Fibroblast of skin of right biceps (primary cell): ENCODE data around the gene TRIM28.
"Not testable (repeated sequence)": the region's sequence is repeated elsewhere in the genome, so short reads cannot be mapped to it uniquely, and the experiment has no call there.

Source experiments
- DNase-seq: peaks from one replicate; pipeline ENCODE4 v3.0.0-alpha.2; 2013

TRIM28 gene

DNA sequence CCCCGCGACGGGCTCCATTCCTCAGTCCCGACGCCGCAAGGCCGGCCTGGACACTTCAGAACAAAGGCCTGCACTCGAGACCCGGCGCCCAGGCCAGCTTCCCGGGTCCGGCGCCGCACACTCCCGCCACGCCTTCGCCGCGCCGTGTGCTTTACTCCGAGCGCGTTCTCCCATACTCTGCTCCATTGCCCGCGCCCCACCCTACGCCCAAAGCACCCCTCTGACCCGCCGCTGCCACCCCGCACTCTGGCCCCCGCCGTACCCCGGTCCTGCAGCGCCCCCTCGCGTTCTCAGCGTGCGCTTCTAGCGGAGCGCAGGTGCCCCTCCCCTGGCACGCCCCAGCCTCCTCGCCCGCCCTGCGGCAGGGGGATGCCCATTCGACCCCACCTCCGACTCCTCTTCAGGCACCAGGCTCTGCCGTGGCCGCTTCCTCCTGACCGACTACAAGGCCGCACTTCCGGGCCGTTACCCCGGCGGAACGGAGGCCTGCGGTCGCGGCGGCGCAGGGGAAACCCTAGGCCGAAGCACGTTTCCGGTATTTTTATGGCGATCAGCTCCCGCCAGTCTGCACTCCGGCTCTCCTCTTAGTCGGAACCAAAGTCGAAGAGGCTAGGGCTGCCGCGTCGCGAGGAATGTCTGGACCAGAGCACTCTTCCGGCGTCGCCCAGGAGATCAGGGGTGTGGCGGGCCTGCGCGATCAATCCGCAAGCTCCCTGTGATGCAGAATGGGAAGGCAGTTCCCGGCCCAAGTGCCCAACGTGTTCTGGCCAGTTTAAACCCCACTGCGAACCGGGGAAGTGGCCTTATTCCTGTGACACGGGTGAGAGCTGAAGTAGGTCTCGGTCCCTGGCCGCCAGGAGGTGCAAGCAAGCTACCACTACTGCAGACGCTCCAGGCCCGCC, 24.3 kb upstream of the TRIM28 start, which contains the start of gene ZBTB45:
Gene ZBTB45 (minus strand): TSS at position 456 of the 902 bp plus-strand sequence. CDS start 2,137 bp downstream, outside the sequence.
- peak; percentile 98 for DNase-seq

DNA sequence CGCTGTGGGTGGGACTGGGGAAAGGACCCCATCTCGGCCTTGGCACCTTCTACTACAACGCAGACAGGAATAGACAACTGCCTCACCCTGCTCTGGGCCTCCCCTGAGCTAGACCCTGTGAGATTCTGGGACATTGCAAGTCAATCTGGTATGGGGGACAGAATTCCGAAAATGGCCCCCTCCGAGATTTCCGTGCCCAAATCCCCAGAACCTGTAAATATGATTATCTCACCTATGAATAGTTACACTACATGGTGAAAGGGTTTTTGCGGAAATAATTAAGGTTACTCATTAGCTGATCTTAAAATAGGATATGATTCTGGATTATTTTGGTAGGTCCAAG, 23.6 kb upstream of the TRIM28 start:
- DNase-seq = no peak

DNA sequence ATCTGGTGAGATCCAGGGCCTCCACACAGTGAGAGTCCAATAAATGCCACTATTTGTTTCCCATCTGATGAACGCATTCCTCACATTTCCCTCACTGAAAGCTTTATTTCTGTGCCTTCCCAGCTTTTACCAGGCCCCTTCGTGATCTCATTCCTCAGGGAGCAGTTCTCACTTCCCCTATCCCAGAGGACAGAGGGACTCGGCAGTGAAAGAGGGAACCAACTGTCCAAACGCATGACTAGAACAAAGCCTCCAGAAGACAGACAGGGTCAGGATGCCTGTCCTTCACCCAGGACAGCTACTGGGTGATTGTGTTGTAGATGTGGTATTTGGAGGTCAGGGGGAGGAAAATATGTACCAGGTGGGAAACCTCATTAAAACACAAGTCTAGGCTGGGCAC, 22.2 kb upstream of the TRIM28 start:
- DNase-seq = no peak

DNA sequence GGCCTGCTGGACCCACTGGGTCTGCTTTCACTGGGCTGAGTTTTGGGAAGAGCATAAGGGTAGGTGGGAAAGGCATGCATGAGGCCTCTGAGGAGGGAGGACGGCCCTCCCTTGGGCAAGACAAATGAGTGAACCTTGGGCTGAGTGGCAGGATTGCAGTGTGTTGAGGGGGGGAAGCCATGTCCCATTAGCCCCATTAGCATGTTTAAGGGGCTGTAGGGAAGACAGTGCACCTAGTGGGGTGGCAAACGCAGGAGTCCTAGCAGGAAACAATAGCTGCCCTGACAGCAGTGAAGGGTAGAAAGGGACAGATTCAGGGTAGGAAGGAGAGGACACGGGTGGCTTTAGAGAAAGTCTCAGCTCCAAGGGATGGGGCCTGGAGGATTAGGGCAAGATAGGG, 21.2 kb upstream of the TRIM28 start:
- DNase-seq = no peak

DNA sequence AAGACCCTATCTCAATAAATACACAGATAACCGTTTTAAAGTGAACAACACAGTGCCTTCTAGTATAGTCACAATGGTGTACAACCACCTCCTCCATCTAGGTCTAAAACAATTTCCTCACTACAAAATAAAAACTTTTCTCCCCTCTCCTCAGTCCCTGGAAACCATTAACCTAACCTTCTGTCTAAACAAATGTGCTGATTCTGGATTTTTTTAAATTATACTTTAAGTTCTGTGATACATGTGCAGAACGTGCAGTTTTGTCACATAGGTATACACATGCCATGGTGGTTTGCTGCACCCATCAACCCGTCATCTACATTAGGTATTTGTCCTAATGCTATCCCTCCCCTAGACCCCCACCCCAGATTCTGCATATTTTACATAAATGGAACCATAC, 14.5 kb upstream of the TRIM28 start:
- DNase-seq = no peak

DNA sequence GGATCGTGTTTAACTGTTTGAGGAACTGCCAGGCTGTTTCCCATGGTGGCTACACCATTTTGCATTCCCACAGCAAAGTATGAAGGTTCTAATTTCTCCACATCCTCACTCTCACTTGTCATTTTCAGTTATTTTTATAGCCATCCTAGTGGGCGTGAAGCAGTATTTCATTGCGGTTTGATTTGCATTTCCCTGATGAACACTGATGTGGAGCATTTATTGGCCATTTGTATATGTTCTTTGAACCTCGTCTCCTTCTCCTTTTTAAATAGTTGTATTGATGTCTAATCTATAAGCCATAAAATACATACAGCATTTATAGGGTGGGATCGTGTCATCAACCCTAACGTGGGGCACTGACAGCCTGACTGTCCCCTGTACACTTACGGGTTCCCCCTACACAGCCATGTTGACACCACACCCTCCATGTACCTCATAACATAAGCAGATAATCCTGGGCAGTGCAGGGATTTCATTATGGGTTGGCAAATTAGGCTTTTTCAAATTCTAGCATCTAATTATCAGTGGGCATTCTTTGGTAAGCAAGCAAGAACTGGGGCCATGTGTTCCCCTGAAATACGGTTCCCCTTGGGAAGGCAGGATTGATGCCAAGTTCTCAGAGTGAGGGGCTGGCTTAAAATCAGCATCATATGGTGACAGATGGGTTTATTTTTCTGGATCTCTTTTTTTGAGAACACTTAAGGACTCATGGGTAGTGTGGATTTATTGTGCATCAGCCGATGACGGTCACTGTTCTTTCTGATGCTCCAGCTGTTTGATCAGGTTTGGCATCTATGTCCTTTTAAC, 12.6 kb upstream of the TRIM28 start:
- no peak for DNase-seq

DNA sequence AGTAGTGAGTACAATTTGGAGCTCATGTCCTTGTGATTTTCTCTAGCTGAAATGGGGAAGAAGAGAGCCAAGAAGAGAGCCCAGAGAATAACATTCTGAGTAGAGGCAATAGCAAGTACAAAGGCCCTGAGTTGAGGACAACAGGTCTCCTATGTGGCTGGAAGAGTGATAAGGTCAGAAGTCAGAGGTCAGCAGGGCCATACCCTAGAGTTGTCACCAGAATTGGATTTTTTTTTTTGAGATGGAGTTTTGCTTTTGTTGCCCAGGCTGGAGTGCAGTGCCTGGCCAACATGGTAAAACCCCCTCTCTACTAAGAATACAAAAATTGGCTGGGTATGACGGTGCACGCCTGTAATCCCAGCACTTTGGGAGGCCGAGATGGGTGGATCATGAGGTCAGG, 8.0 kb upstream of the TRIM28 start:
- DNase-seq = no peak

DNA sequence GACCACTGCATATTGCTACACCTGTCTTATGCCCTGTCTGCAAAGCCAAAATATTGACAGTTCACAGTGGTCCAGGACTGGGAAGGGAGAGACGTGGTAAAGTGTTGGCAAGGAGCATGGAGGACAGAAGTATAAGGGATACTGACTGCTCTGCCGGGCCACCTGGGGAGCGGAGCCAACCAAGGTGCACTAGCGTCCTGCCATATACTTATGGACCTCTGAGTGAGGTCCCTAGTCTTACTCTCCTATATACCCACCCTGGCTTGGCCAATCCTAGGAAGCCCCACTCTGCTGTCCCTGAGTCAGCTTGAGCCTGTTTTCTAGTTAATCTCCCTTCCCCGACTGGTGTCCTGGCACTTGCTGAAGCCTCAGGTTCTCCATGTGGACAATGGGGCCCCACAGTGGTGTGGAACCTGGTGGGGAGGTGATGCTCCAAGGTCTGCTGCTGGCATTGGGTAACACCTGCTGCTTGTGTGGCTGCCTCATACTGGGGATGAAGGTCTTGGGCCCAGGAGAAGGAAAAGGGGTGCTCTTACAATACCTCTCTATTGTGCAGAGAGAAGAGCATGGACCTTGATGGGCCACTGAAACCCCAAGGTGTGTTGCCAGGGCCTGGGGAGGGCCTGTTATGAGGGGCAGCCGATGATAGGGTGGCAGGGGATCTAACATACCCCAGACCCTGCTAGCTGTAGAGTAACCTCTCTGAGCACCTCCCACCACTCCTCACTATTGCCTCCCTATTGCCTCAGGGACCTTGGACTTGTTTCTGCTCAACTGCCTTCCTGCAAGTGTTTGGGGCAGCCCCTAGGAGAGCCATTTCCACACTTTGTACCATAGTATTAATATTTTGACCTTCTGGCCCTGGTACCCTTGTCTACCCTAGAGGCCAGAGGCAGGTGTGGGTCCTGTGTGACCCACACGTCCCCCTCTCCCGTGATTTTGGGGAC, 6.7 kb upstream of the TRIM28 start:
- DNase-seq = no peak

DNA sequence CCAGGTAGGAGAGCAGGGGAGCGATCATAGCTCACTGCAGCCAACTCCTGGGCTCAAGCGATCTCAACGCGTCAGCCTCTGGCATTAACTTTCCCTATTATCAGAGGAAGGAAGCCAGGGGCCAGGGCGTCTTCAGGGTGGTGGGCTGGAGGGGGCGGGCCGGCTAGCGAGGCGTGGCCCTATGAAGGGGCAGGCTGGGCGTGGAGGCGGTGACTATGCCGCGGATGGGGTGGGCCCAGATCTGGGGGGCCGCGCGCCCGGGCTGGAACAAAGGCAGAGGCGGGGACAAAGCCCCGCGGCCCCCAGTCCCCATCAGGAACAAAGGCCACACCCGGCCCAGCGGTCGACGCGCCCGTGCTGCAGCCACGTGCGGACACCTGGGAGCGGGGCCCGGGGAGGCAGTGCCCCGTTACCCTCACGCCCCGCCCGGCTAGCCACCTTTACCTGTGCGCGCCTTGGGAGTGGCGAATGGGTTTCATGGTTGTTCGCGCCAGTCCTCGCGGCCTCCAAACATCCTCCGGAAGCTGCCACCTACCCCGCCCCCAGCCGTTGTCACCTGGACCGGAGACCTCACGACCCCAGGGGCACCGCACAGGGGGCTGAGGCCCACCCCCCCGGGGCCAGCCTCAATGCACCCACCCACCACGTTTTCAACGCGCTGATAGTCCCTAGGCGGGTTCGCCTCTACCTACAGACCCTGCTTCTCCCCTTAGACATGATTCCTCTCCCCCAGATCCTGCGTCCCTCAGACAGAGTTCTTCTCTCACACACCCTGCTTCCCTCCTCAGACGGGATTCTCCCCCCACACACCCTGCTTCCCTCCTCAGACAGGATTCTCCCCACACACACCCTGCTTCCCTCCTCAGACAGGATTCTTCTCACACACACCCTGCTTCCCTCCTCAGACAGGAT, 5.4 kb upstream of the TRIM28 start:
- no peak for DNase-seq

DNA sequence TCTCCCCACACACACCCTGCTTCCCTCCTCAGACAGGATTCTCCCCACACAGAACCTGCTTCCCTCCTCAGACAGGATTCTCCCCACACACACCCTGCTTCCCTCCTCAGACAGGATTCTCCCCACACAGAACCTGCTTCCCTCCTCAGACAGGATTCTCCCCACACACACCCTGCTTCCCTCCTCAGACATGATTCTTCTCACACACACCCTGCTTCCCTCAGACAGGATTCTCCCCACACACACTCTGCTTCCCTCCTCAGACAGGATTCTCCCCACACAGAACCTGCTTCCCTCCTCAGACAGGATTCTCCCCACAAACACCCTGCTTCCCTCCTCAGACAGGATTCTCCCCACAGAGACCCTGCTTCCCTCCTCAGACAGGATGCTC, 4.7 kb upstream of the TRIM28 start:
- not testable (repeated sequence) for DNase-seq

DNA sequence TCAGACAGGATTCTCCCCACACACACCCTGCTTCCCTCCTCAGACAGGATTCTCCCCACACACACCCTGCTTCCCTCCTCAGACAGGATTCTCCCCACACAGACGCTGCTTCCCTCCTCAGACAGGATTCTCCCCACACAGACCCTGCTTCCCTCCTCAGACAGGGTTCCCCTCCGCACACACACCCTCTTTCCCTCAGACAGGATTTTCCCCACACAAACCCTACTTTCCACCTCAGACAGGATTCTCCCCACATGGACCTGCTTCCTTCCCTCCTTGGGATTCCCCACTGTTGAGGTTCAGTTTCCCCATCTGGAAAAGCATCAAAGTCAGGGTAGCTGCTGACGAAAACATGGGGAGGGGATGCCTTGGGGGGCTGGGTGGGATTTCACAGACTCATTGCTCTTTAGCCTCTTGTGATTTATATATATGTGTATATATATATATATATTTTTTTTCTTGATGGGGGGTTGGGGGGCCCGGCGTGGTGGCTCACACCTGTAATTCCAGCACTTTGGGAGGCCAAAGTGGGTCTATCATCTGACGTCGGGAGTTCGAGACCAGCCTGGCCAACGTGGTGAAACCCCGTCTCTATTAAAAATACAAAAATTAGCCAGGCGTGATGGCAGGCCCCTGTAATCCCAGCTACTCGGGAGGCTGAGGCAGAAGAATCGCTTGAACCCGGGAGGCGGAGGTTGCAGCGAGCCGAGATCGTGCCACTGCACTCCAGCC, 1.1 kb upstream of the TRIM28 start:
- DNase-seq = not testable (repeated sequence)

DNA sequence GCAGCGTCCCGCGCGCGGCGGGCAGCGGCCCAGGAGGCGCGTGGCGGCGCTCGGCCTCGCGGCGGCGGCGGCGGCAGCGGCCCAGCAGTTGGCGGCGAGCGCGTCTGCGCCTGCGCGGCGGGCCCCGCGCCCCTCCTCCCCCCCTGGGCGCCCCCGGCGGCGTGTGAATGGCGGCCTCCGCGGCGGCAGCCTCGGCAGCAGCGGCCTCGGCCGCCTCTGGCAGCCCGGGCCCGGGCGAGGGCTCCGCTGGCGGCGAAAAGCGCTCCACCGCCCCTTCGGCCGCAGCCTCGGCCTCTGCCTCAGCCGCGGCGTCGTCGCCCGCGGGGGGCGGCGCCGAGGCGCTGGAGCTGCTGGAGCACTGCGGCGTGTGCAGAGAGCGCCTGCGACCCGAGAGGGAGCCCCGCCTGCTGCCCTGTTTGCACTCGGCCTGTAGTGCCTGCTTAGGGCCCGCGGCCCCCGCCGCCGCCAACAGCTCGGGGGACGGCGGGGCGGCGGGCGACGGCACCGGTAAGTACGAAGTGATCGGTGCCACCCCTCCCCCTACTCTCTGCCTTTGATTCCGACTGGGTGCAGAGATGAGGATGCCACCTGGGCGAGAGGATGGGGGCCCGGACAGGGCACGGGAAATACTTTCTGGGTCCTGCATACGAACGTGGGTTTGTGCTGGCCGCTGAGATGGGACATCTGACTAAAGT, 874 bp downstream of the TRIM28 start:
- DNase-seq = peak; percentile 67

DNA sequence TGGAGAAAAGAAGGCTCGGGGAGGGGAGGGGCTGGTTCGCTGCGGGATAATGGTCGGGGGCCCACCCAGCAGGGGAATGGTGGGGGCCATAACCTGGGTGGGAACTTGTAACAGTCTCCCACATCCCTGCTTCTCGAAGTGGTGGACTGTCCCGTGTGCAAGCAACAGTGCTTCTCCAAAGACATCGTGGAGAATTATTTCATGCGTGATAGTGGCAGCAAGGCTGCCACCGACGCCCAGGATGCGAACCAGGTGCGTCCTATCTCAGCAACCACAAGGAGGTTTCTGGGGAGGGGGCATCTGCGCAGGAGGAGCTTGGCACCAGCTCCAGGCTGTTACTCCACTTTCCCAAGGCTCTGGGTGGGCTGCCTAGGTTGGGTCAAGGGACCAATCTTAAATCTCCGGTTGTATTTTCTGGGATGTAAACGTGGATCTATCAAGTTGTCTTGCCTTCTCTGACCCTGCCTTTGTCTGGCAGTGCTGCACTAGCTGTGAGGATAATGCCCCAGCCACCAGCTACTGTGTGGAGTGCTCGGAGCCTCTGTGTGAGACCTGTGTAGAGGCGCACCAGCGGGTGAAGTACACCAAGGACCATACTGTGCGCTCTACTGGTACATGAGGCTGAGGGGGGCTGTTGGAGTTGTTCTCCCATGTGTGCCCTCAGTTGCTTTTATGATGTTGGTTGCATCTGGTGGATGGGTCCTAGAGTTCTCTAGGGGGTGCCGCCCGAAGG, 1.6 kb downstream of the TRIM28 start:
- no peak for DNase-seq

DNA sequence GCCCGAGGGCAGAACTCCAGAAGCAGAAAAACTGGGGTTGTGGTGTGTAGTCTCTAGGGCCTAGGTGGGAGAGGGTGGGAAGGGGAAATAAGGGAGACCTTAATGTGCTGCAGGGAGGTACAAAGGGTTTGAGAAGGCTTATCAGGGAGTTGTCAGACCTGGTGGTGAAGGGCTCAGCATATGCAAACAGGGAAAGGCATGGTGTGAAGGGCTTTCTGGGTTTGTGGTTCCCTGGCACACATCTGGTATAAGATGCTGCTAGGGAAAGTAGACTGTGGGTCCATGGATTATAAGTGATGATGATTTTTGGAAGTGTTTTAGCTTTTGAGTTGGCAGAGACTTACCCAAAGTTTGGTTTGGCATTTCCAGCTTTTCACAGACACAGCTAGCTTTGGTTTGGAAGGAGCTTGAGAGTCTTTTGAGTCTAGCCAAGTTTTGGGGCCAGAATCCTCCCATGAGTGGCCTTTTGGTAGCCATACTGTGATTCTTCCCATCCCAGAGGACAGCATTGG, 2.2 kb downstream of the TRIM28 start:
- no peak for DNase-seq

DNA sequence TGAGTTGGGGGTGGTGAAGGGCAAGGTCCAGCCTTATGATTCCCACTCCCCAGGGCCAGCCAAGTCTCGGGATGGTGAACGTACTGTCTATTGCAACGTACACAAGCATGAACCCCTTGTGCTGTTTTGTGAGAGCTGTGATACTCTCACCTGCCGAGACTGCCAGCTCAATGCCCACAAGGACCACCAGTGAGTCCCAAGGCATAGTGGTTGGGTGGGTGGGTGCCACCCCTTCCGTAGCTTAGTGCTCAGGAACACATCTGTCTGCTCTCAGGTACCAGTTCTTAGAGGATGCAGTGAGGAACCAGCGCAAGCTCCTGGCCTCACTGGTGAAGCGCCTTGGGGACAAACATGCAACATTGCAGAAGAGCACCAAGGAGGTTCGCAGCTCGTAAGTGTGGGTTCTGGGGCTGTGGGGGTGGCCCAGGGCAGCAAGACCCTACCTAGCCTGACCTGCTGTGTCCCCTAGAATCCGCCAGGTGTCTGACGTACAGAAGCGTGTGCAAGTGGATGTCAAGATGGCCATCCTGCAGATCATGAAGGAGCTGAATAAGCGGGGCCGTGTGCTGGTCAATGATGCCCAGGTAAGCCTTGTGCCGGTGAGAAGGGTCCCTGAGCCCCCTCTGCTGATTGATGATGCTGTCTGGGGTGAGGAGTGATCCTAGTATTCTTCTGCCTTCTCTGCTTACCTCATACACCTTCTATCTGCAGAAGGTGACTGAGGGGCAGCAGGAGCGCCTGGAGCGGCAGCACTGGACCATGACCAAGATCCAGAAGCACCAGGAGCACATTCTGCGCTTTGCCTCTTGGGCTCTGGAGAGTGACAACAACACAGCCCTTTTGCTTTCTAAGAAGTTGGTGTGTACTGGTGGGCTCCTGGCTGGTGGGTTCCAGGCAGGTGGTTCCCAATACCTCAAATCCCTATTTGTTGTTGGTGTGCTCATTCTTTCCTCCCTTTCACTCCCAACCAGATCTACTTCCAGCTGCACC, 3.8 kb downstream of the TRIM28 start:
- DNase-seq = no peak

DNA sequence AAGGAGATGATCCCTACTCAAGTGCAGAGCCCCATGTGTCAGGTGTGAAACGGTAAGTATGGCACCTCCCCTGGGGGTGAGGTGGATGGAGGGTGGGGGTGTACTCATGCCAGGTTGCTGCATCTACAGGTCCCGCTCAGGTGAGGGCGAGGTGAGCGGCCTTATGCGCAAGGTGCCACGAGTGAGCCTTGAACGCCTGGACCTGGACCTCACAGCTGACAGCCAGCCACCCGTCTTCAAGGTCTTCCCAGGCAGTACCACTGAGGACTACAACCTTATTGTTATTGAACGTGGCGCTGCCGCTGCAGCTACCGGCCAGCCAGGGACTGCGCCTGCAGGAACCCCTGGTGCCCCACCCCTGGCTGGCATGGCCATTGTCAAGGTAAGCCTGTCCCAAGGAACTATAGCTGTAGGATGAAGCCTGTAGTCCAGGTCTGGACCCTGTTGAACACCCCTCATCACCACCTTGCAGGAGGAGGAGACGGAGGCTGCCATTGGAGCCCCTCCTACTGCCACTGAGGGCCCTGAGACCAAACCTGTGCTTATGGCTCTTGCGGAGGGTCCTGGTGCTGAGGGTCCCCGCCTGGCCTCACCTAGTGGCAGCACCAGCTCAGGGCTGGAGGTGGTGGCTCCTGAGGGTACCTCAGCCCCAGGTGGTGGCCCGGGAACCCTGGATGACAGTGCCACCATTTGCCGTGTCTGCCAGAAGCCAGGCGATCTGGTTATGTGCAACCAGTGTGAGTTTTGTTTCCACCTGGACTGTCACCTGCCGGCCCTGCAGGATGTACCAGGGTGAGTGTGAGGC, 5.2 kb downstream of the TRIM28 start:
- DNase-seq = no peak

DNA sequence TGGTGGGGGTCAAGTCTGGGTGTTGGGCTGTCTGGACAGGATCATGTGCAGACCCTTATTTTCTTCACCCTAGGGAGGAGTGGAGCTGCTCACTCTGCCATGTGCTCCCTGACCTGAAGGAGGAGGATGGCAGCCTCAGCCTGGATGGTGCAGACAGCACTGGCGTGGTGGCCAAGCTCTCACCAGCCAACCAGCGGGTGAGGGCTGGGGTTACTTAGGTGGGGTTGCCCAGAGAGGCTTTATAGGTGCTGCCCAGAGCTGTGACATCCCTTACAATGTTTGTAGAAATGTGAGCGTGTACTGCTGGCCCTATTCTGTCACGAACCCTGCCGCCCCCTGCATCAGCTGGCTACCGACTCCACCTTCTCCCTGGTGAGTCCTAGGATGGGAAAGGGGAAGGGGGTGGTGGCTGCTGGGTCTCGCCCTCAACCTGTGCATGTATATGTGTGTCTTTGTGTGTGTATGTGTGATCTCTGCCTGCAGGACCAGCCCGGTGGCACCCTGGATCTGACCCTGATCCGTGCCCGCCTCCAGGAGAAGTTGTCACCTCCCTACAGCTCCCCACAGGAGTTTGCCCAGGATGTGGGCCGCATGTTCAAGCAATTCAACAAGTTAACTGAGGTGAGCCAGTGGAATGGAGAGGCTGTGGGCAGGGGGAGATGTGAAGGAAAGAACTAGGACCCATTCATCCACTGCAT, 5.9 kb downstream of the TRIM28 start:
- DNase-seq = no peak
